Activated CD4-positive, alpha-beta memory T cell treated with anti-CD3 and anti-CD28 coated beads for 36 hours (primary cell): ENCODE data around the gene PLCL1. TPM values are rescaled to one million over a fixed set of nuclear protein-coding genes. Genes with fewer than 3 reads are reported as not detected.

Source experiments
- CTCF ChIA-PET: fragments of 350-600 bp; sonication (Branson Sonifier 250); formaldehyde crosslinking; loops from one replicate; lab custom pipeline; 2021; ENCODE audit warnings: antibody characterized with exemption, inconsistent platforms; lab: Charles Lee
- POLR2A ChIA-PET: fragments of 350-600 bp; sonication (Branson Sonifier 250); formaldehyde crosslinking; loops from one replicate; lab custom pipeline; 2021; ENCODE audit warnings: antibody characterized with exemption; lab: Charles Lee
- DNase-seq: peaks from one replicate; pipeline ENCODE4 v3.0.0-alpha.2; 2020
- H3K27ac Mint-ChIP-seq: one replicate; pipeline ENCODE4 v1.8.0; 2021; ENCODE audit warnings: mixed read lengths
- H3K27me3 Mint-ChIP-seq: one replicate; pipeline ENCODE4 v1.8.0; 2021; ENCODE audit warnings: mixed read lengths
- H3K36me3 Mint-ChIP-seq: one replicate; pipeline ENCODE4 v1.8.0; 2021; ENCODE audit warnings: mixed read lengths
- H3K4me1 Mint-ChIP-seq: one replicate; pipeline ENCODE4 v1.8.0; 2021; ENCODE audit warnings: low read depth, mixed read lengths
- H3K4me3 Mint-ChIP-seq: one replicate; pipeline ENCODE4 v1.8.0; 2021; ENCODE audit warnings: mild to moderate bottlenecking, mixed read lengths
- H3K9me3 Mint-ChIP-seq: one replicate; pipeline ENCODE4 v1.8.0; 2021; ENCODE audit warnings: mixed read lengths
- intact Hi-C: fragments of 100-400 bp; cut with micrococcal nuclease; formaldehyde crosslinking; loops from one replicate; pipeline ENCODE4 v1.15.1; 2023
- total RNA-seq, 2 experiments: library from RNA; stranded (reverse); gene quantifications; one replicate each; pipeline ENCODE4 v1.2.3, GENCODE V29; 2021

Gene PLCL1
- total RNA-seq, 2 experiments from 2014 or later = 1.7 to 1.9 TPM

DNA sequence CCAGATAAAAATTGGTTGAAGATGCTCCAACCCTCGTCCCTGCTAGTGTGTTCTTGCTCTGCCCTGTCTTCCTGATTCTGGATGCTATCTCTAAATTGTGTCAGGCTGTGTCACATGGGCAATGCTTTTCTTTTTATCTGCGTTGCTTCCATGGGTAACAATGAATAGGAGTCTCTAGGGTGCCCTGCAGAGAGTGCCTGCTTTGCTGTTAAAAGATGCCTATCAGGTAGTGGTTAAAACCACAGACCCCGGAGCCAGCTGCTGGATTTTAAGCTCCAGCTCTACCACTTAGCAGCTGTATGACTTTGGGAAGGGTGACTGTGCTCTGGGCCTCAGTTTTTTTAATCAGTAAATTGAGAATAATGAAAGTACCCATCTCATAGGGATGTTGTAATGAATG, 340.3 kb downstream of the PLCL1 start:
- DNase-seq = peak; percentile 11
- H3K27me3 Mint-ChIP-seq = no peaks in the 10 kb centered on the region
- ChIA-PET CTCF (no interaction called here), POLR2A (no interaction called here)
- peaks cover 11% of the 10 kb centered on the region for H3K4me1 Mint-ChIP-seq
- H3K4me3 Mint-ChIP-seq = no peak overlapping the region
- intact Hi-C loops = no loop called here
- H3K27ac Mint-ChIP-seq = no peak overlapping the region
- no peaks in the 10 kb centered on the region for H3K9me3 Mint-ChIP-seq
- peaks cover 11% of the 10 kb centered on the region for H3K36me3 Mint-ChIP-seq

DNA sequence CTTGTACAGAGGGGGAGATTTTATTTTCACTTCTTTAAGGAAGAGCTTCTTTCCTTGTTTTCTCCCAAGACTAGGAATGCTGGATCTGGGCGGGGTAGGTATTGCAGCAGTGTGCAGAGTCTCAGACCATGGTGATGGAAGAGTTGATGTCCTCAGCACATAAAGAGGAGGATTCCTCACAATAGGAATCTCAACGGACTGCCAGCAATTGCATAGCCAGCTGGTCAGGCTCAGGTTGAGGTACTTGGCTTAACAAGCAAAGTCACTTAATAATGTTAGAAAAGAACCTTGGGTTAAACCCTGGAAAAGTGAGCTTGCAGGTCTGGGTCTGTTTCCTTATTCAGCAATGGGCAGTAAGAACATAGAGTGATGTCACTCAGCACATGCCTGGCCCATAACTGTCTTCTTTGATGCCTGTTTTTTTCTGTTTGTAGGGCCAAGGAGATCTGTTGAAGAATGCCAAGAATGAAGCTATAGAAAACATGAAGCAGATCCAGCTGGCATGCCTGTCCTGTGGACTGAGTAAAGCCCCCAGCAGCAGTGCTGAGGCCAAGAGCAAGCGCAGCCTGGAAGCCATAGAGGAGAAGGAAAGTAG, 342.1 kb downstream of the PLCL1 start:
- no peak overlapping the region for H3K27ac Mint-ChIP-seq
- no peak overlapping the region for H3K4me3 Mint-ChIP-seq
- no peaks in the 10 kb centered on the region for H3K27me3 Mint-ChIP-seq
- H3K36me3 Mint-ChIP-seq = peaks cover 21% of the 10 kb centered on the region
- intact Hi-C loops = no loop called here
- H3K9me3 Mint-ChIP-seq = peaks cover 2% of the 10 kb centered on the region
- CTCF ChIA-PET = interaction anchor here (1.1 kb wide), 1 partner anchor 163 kb away, joined by 3 read pairs; no protein-coding TSS in a partner anchor
- DNase-seq = no peak
- peaks cover 11% of the 10 kb centered on the region for H3K4me1 Mint-ChIP-seq
- POLR2A ChIA-PET = no interaction called here

DNA sequence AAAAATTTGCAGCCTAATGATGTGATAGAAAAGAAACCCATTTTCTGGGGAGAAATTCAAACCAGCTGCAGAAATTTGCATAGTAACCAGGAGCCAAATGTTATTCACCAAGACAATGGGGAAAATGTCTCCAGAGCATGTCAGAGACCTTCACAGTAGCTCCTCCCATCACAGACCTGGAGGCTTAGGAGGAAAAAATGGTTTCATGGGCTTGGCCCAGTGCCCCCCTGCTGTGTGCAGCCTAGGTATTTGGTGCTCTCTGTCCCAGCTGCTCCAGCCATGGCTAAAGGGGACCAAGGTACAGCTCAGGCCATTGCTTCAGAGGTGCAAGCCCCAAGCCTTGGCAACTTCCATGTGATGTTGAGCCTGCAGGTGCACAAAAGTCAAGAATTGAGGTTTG, 352.9 kb downstream of the PLCL1 start:
- Mint-ChIP-seq H3K9me3 (peaks cover 19% of the 10 kb centered on the region), H3K4me3 (no peak overlapping the region), H3K4me1 (no peaks in the 10 kb centered on the region), H3K27ac (no peak overlapping the region), H3K36me3 (peaks cover 10% of the 10 kb centered on the region), H3K27me3 (no peaks in the 10 kb centered on the region)
- no peak for DNase-seq
- CTCF ChIA-PET = no interaction called here
- intact Hi-C loops = no loop called here
- POLR2A ChIA-PET = no interaction called here

DNA sequence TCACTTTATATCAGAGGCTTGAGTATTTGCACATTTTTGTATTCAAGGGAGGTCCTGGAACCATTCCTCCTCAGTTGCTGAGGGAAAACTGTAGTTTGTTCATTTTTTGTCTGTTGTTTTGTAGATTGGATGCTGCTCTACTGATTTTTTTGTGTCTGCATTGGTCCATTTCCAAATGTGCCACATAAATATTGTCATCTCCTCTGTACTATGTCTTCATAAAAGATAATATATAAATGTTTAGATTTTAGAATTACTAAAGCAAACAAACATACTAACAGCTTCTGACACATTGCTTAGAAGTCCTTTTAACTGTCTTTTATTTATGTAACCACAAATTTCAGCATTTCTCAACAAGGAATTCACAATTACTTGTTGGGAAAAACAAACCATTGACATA, 356.8 kb downstream of the PLCL1 start:
- CTCF ChIA-PET = interaction anchor here (1.3 kb wide), 1 partner anchor 33 kb away, joined by 3 read pairs; no protein-coding TSS in a partner anchor
- POLR2A ChIA-PET = no interaction called here

DNA sequence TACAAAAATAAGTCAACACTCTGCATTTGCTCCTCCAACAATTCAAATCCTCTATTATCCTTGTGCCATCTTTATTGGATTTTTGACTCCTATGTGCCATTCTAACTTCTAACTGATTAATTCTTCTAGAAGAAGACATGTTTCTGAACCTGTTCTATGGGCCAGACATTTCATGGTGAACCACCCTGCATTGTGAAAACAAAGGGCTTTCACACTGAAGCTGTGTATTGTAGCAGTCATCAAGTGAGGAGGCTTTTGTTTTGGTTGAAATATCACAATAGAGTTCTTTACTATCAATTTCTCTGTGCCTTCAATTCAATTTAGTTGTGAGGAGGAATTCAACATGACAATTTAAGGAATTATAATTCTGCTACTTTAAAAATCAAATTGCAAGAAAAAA, 357.9 kb downstream of the PLCL1 start:
- ChIA-PET POLR2A (no interaction called here), CTCF (interaction anchor here (1.3 kb wide), 1 partner anchor 34 kb away, joined by 3 read pairs; no protein-coding TSS in a partner anchor)
- DNase-seq = no peak
- no peak overlapping the region for H3K27ac Mint-ChIP-seq
- H3K9me3 Mint-ChIP-seq = peaks cover 8% of the 10 kb centered on the region
- no peaks in the 10 kb centered on the region for H3K27me3 Mint-ChIP-seq
- intact Hi-C loops = no loop called here
- no peak overlapping the region for H3K4me3 Mint-ChIP-seq
- H3K36me3 Mint-ChIP-seq = no peaks in the 10 kb centered on the region
- H3K4me1 Mint-ChIP-seq = no peaks in the 10 kb centered on the region

More for the DNA sequence above, 356.8 kb downstream of the PLCL1 start:
- no peaks in the 10 kb centered on the region for H3K4me1 Mint-ChIP-seq
- peaks cover 3% of the 10 kb centered on the region for H3K36me3 Mint-ChIP-seq
- no peak for DNase-seq
- intact Hi-C loops = no loop called here
- peaks cover 17% of the 10 kb centered on the region for H3K9me3 Mint-ChIP-seq
- H3K27ac Mint-ChIP-seq = no peak overlapping the region
- H3K4me3 Mint-ChIP-seq = no peak overlapping the region
- no peaks in the 10 kb centered on the region for H3K27me3 Mint-ChIP-seq

DNA sequence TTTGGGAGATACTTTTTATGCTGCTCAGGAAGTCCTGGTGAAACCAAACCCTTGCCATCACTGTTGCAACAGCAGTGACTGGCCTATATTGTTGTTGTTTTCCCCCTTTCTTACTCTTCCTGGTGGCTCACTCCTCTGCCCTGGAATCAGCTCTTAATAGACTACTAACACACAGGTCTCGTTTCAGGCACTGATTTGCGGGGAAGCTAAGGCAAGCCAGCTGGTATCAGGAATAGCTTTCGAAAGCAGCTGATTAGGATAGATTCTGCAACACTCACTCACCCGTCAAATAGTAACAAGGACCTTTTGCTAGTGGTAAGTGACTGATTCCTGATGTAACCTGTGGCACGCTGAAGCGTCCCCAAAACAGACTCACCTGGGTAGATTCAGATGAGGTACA, 360.4 kb downstream of the PLCL1 start:
- Mint-ChIP-seq H3K9me3 (no peaks in the 10 kb centered on the region), H3K36me3 (no peaks in the 10 kb centered on the region)
- CTCF ChIA-PET = no interaction called here

DNA sequence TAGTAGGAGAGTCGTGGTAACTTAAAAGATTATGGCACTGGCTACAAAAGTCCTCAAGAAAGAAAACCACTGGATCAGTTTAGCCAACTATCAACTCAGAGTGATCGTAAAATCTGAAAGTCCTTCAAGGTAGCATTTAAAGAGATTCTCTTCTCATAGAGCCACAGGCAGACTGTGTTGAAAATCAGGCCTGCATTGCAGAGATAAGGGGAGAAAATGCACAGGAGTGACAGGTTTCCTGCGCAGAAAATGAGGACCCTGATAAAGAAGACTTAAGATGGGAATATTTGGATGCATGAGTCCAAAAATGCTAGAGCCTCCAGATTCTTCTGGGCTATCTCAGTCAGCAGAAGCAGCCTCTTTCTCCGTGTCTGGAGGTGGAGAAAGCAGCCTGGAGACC, 360.9 kb downstream of the PLCL1 start:
- intact Hi-C loops = no loop called here
- H3K4me1 Mint-ChIP-seq = no peaks in the 10 kb centered on the region
- no peak for DNase-seq
- ChIA-PET CTCF (no interaction called here), POLR2A (no interaction called here)
- no peaks in the 10 kb centered on the region for H3K27me3 Mint-ChIP-seq
- H3K4me3 Mint-ChIP-seq = no peak overlapping the region
- no peak overlapping the region for H3K27ac Mint-ChIP-seq
- no peaks in the 10 kb centered on the region for H3K9me3 Mint-ChIP-seq
- H3K36me3 Mint-ChIP-seq = no peaks in the 10 kb centered on the region

More for the DNA sequence above, 360.4 kb downstream of the PLCL1 start:
- intact Hi-C loops = no loop called here
- DNase-seq = no peak
- H3K27ac Mint-ChIP-seq = no peak overlapping the region
- H3K27me3 Mint-ChIP-seq = no peaks in the 10 kb centered on the region
- no peaks in the 10 kb centered on the region for H3K4me1 Mint-ChIP-seq
- H3K4me3 Mint-ChIP-seq = no peak overlapping the region
- POLR2A ChIA-PET = no interaction called here

DNA sequence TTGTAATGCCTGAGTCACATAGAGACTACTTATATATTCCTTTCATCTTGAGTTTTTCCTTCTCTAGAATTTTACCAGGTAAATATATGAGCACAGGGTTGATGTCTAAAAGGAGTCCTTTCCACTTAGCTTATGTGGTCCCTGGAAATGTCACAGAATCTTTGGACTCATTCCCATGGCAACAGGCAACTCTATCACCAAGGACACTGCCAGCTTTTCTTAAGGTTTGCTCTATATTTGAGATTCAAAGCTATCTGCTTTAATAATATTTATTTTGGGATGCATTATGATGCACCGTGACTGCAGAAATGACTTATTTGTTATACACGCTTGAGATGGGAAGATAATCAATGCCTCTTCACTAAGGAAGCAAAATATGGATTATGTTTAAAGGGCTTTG, 363.0 kb downstream of the PLCL1 start:
- Mint-ChIP-seq H3K4me3 (no peak overlapping the region), H3K27me3 (no peaks in the 10 kb centered on the region), H3K27ac (no peak overlapping the region), H3K36me3 (no peaks in the 10 kb centered on the region), H3K4me1 (no peaks in the 10 kb centered on the region), H3K9me3 (no peaks in the 10 kb centered on the region)
- DNase-seq = no peak
- intact Hi-C loops = no loop called here
- ChIA-PET POLR2A (no interaction called here), CTCF (interaction anchor here (1.3 kb wide), 1 partner anchor 19 kb away, joined by 4 read pairs; no protein-coding TSS in a partner anchor)

DNA sequence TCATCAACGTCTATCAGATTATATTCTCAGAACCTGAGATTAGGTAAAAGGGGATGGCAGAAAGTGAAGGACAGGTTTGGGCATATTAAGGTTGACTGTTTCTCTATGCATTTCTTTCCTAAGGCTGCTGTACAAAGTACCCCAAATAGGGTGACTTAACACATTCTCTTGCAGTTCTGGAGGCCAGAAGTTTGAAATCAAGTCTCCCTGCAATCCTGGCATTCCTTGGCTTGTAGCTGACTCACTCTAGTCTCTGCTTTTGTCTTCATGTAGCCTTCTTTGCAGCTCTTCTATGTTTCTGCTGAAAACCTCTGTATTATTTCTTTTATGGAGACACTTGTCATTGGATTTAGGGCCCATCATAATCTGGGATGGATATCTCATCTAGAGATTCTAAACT, 364.3 kb downstream of the PLCL1 start:
- Mint-ChIP-seq H3K4me1 (no peaks in the 10 kb centered on the region), H3K27me3 (no peaks in the 10 kb centered on the region), H3K4me3 (no peak overlapping the region), H3K27ac (no peak overlapping the region), H3K36me3 (no peaks in the 10 kb centered on the region), H3K9me3 (no peaks in the 10 kb centered on the region)
- no peak for DNase-seq
- ChIA-PET CTCF (no interaction called here), POLR2A (no interaction called here)
- intact Hi-C loops = no loop called here

DNA sequence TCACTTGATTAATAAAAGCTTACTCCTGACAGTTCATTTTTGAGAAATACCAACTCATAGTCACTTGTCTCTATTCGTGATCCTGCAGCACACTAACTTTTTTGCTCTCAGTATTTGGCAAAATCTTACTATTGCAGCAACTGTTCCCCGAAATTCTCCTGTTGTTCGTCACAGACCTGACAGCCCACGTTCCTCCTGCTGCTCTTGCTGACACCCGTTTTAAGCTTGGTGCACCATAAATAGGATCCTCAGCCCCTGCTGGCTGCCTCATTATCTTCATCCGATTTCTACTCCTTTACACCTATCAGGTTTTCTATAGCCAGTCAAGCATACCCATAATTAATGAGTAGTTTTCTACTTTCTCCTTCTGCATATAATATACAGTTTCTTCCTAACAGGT, 368.8 kb downstream of the PLCL1 start:
- CTCF ChIA-PET = no interaction called here
- H3K27ac Mint-ChIP-seq = no peak overlapping the region
- H3K4me1 Mint-ChIP-seq = no peaks in the 10 kb centered on the region
- no peak overlapping the region for H3K4me3 Mint-ChIP-seq
- intact Hi-C loops = no loop called here
- no peaks in the 10 kb centered on the region for H3K36me3 Mint-ChIP-seq
- H3K27me3 Mint-ChIP-seq = peaks cover 2% of the 10 kb centered on the region
- POLR2A ChIA-PET = no interaction called here
- no peak for DNase-seq
- peaks cover 7% of the 10 kb centered on the region for H3K9me3 Mint-ChIP-seq

DNA sequence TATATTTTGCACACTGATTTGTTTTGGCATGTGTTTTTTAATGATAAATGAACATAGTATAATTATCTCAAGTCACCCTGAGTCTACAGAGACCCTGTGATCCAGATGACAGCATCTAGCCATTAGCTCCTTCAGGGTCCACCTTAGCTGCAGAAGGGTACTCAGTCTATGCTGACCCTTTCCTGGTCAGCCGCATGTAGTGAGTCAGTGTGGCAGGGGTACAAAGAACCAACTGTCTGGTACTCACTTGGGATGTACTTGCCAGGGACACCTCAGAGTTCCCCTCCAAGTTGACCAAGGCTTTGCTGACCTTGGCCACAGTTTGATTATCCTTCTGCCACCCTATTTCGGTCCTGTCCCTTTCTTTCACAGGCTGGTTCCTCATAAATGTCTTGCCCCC, 369.5 kb downstream of the PLCL1 start:
- Mint-ChIP-seq H3K9me3 (peaks cover 9% of the 10 kb centered on the region), H3K4me1 (no peaks in the 10 kb centered on the region), H3K27me3 (peaks cover 2% of the 10 kb centered on the region), H3K27ac (no peak overlapping the region), H3K4me3 (no peak overlapping the region), H3K36me3 (no peaks in the 10 kb centered on the region)
- no peak for DNase-seq
- intact Hi-C loops = no loop called here
- CTCF ChIA-PET = no interaction called here
- POLR2A ChIA-PET = no interaction called here

DNA sequence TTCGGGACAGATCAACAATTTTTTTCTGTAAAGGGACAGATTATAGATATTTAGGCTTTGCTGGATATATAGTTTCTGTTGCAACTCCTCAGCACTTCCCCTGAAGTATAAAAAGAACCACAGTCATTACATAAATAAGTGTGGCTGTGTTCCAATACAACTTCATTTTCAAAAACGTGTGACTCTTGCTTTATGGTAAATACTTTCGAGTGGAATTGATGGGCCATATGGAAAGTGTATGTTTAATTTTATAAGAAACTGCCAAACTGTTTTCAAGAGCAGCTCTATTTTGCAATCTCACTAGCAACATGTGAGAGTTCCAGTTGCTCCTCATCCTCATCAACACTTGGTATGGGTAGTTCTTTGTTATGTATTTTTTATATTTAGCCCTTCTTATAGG, 370.9 kb downstream of the PLCL1 start:
- ChIA-PET CTCF (no interaction called here), POLR2A (no interaction called here)
- Mint-ChIP-seq H3K9me3 (peaks cover 14% of the 10 kb centered on the region), H3K4me3 (no peak overlapping the region), H3K27ac (no peak overlapping the region), H3K4me1 (no peaks in the 10 kb centered on the region), H3K27me3 (peaks cover 2% of the 10 kb centered on the region), H3K36me3 (no peaks in the 10 kb centered on the region)
- intact Hi-C loops = no loop called here
- no peak for DNase-seq

DNA sequence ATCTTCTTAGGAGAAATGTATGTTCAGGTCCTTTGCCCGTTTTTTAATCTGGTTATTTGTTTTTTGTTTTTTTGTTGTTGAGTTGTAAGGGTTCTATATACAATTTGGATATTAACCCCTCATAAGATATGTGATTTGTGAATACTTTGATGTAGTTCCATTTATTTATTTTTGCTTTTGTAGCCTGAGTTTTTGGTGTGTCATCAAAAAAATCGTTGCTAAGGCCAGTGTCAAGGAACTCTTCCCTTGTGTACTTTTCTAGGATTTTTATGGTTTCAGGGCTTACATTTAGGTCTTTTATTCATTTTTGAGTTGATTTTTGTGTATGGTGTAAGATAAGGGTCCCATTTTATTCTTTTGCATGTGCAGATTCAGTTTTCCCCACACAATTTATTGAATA, 372.6 kb downstream of the PLCL1 start:
- no peak for DNase-seq
- no peak overlapping the region for H3K4me3 Mint-ChIP-seq
- no peaks in the 10 kb centered on the region for H3K36me3 Mint-ChIP-seq
- no peaks in the 10 kb centered on the region for H3K4me1 Mint-ChIP-seq
- no peak overlapping the region for H3K27ac Mint-ChIP-seq
- POLR2A ChIA-PET = no interaction called here
- peaks cover 4% of the 10 kb centered on the region for H3K27me3 Mint-ChIP-seq
- peaks cover 18% of the 10 kb centered on the region for H3K9me3 Mint-ChIP-seq
- CTCF ChIA-PET = no interaction called here
- intact Hi-C loops = no loop called here
